HG03457 (cell line): Measurements from ENCODE around the gene DRD2.

Experiments
- ATAC-seq: cut with Tn5 transposase; IDR thresholded peaks from one replicate; pipeline ENCODE4 v1.9.1; 2021; ENCODE audit warnings: moderate number of reproducible peaks; ENCODE audit not compliant: unreplicated experiment

The DRD2 gene

GRCh38 chr11:113487622-113488021, 12.4 kb upstream of the DRD2 start:
- no peak for ATAC-seq

DNA sequence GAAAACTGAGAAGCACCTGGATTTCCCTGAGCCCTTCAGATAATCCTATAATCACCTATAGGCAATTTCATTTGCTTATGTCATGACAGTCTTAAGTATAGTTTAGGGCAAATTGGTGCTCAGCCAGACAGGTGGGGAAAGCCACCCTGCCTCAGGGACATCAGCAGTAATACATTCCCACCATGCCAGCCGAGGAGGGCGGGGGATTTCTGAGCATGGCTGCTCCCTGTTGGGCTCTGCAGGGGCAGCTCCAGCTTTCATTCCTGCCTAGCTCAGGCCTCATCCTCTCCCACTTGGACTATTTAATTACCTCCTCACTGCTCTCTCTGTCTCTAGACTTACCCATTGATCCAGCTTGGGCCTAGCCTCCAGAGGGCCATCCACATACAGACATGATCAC, 9.0 kb upstream of the DRD2 start:
- ATAC-seq: no peak

DNA sequence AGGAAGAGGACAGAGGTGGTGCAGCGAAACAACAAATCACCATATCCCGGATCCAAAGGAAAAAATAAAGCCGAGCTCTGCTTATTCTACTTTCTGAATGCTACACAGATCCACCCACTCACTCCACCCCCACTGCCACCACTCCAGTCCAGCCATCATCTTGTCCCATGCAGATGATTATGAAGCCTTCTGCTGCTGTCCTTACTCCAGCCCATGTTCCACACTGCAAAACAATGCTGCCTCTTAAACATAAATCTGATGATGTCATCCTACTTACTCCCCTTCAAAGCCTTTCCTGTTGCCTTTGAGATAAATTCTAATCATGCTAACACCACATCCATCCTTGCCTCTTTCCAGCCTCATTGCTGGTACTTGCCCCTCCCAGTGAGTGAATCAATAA, 6.5 kb upstream of the DRD2 start:
- ATAC-seq: no peak

GRCh38 chr11:113481226-113481625, 6.0 kb upstream of the DRD2 start:
- ATAC-seq: no peak

- ATAC-seq: no peak
Measured at GRCh38 chr11:113477321-113477720, 2.1 kb upstream of the DRD2 start.

GRCh38 chr11:113476553-113476952, 1.4 kb upstream of the DRD2 start:
- ATAC-seq: no peak

DNA sequence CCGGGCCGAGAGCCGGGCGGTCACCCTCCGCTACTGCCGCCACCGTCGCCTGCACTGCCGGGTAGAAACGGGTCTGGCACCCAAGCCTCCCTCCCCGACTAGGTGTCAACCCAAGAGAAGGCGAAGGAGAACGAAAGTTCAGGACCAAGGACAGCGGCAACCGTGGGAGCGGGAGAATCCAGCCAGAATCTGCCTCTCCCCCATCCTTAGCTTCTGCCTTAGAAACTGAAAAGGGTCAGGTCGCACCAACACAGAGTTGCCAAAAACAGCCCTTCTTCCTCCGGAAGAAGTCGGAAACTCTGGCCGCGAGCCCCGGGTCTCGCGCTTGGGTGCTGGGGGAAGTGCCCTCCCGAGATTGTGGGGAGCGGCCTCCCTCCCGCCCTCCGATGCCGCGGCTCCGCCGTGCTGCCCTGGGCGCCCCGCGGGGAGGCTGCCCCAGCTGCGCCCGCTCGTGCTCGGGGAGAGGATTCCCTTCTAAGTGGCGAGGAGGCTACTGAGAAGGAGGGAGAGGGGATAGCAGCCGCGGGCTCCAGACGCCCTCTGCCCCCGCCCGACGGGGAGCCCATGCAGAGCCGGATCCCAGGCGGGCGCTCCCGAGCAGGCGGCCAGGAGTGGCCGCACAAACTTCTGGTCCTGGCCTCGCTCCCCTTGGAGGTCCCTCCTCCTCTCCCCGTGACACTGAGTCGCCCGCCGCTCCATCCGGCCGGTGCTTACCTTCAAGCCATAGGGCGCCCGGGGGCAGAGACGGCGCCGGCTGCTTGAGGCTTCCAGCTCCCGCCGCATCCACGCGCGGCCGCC, 637 bp downstream of the DRD2 start:
- no peak for ATAC-seq

DNA sequence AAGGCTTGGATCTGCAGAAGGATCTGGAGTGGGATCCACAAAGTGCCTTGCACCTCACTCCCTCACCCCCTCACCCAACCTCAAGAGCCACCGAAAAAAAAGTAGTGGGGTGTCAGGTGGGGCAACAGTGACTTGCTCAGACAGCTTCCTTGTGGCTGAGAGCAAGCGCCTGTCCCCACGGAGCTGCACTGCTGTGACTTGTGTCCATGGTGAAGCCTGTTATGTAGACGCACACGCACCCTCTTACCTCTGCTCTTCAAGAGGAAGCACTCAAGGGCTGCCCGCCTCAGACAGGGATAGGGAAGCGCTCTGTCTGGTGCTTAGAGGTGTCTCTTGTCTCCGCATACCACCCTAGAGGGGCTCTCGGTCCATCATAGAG, 1.2 kb downstream of the DRD2 start:
- no peak for ATAC-seq

DNA sequence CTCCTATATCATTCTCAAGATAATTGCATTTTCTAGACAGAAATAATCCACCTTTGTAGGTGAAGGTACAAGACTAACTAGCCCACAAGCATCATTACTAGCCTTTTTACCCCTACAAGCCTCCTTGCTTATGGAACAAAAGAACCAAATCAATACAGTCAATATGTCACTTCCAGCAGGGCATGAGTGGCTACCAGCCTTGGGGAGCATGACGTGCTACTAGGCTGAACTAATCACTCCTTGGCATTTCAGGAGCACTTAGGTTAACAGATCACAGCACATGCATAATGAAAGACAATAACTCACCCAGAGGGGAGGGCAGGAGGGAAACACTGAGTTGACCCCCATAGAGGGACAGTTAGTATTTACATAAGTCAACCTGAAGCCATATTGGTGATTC, 2.7 kb downstream of the DRD2 start:
- ATAC-seq: no peak

- no peak for ATAC-seq
Measured at GRCh38 chr11:113470233-113470632, 5.0 kb downstream of the DRD2 start.

- no peak for ATAC-seq
Measured at GRCh38 chr11:113468726-113469345, 6.4 kb downstream of the DRD2 start.

GRCh38 chr11:113467545-113467944, 7.7 kb downstream of the DRD2 start:
- no peak for ATAC-seq

DNA sequence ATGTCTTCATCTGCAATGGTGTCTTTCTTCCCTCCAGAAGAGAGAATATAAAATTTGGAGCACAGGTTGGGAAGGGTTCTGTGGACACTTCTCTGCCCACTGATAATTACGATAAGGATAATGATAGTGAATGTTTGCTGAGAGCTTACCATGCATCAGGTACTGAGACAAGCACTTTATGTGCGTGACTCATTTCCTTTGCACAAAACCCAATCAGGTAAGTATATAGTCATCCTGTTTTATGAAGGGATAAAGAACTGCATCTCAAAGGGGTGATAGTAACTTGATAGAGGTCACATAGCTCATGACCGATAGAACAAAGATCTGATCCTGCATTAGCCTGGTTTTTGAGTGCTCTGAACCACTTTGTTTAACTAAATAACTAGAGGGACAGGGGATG, 9.4 kb downstream of the DRD2 start:
- no peak for ATAC-seq

DNA sequence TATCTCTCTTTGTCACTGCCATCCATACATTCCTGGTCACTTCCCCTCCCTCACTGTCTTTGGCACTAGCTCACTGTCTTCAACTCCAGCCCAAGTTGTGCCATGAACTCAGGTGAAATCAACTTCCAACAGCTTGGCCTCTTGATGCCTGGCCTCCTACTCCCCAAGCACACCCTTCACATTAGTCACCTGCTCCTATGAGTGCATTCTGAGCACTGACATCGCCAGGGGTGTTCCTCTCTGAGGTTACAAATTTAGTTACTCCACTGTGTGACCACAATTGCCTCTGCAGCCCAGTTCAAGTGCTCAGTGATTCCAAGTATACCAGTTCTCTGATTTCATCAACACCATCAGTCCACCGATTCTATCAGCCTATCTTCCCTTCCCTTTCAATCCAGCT, 10.8 kb downstream of the DRD2 start:
- ATAC-seq: no peak

GRCh38 chr11:113462830-113463229, 12.4 kb downstream of the DRD2 start:
- no peak for ATAC-seq

DNA sequence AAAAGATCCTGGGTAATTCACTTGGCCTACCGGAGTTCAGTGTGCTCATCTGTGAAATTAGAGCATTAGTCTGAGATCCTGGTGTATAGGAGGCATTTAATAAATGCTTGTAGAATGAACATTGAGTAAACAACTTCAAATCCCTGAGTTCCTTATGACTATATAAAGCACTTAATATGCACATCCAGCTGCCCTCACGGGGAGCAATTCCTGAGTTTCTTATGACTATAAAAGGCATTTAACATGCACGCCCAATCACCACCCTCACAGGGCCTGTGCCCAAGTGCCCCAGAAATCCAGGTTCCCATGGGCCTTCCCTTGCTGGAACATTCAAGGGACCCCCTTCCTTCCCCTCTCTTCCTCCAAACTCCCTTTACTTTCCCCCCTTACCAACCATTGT, 13.6 kb downstream of the DRD2 start:
- no peak for ATAC-seq

DNA sequence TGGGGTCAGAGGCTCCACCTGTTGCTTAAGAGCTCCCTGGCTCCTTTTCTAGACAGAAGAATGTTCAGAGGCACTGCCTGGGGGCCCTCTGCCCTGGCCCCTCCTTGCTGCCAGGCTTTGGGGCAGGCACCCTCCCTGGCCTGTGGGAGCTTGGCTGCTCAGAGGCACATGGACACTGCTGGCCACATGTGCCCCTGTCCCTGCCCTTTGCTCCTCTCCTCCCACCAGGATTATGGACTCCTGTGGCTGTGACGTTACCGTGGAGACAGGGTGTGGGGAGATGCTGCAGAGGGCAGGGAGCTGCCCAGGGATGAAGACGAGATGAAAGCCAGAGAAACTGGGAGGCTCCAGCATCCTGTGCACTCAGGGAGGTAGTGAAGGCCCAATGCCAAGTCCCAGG, 14.7 kb downstream of the DRD2 start:
- ATAC-seq: no peak

DNA sequence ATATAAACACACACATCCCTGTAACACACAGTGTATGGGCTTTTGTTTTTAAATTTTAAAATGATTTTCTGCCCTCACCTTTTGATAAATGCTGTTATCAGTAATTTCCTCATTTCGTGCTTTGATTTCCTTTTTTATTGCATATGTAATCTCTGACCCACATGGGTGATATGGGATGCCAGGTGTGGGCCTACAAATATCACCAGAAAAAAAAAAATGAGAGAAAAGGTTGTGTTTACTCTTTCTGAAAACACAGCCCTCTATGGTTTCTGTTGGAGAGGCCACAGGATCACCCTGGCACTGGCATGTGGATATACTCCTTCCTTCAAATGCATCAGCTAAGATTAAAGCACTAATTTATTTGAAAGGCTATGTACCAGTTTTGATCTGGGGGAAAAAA, 17.0 kb downstream of the DRD2 start:
- no peak for ATAC-seq

DNA sequence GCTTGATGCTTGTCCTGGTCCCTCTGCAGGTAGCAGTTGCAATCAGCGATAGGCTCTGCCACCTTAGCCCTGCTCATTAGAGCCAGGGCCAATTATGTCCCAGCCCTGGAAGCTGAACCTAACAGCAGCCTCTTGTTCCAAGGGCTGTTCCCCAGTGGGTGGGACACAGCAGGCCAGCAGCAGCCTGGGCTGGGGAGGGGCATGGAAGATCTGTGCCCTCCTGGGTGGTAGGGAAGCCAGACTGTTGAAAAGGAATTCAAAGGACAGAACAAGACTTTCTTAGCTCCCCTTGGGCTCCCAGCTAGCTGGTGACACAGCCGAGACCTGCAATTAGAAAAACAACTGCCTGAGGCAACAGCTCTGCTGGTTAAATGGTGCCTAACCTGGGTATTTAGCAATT, 17.4 kb downstream of the DRD2 start:
- ATAC-seq: no peak

- no peak for ATAC-seq
Measured at GRCh38 chr11:113454455-113454854, 20.7 kb downstream of the DRD2 start.

DNA sequence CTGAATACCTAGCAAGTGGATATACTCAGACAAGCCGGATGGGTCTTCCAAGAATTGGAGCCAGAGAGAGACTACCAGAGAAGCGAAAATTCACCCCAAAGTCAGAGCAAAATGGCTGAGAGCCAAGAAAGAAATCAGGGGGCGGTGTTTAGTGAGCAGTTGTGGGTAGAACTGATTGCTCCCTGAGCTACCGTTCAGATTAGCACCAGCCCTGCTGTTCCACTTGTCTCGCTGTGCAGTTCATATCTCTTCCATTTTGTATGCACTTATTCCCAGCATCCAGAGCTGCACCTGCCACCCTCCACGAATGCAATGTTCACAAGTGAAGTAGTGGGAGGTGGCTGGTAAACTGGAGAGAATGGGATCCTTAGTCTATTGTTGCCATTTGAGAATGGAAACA, 25.5 kb downstream of the DRD2 start:
- ATAC-seq: no peak

DNA sequence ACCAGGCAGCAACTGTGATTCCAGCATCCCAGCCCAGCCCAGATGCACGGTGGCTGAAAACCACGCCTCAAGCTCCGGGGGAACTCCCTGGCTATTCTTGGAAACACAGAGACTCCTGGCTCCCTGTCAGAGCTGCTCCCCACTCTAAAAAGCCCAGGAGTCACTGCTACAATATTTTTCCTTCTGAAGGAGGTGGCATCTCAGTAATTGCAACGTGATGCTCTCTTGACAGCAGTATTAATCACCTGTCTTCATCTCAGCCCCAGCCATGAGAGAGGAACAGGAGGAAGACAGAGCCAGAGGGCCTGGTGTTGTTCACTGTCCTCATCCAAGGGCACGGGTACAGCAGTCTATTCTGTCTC, 26.9 kb downstream of the DRD2 start:
- no peak for ATAC-seq
